SK-N-SH (cell line): ENCODE measurements around the gene SLCO4A1. TPM values are rescaled to one million over a fixed set of nuclear protein-coding genes. Genes with fewer than 3 reads are reported as not detected.

Experiments used
- CTCF ChIA-PET: fragments of 300-600, 350-600 bp; formaldehyde crosslinking; extraction: SDS; loops from one replicate; lab custom pipeline; 2021; lab: Yijun Ruan, JAX
- POLR2A ChIA-PET: fragments of 350-600 bp; sonication (Branson Sonifier 250); formaldehyde crosslinking; extraction: SDS; loops from one replicate; lab custom pipeline; 2020; ENCODE audit warnings: antibody characterized with exemption, inconsistent platforms; lab: Yijun Ruan, JAX
- DNase-seq: peaks from one replicate; pipeline ENCODE4 v3.0.0; 2012
- H2AFZ ChIP-seq: fragments of 200-600 bp; sonication (generic); 2 replicates; pipeline ENCODE4 v1.8.1; 2016; ENCODE audit warnings: antibody characterized with exemption, mild to moderate bottlenecking, low read depth
- H3F3A ChIP-seq: fragments of 200-600 bp; sonication (generic); replicated peaks from 2 replicates; pipeline ENCODE3; 2016; ENCODE audit warnings: antibody characterized with exemption, mild to moderate bottlenecking; ENCODE audit not compliant: insufficient read depth
- H3K27ac ChIP-seq, 2 experiments: fragments of 200-500 bp in 1 of 2; fragments of 200-600 bp in 1 of 2; sonication (Bioruptor generic) in 1 of 2; sonication (generic), shearing (Covaris generic) in 1 of 2; 2 replicates each; pipeline versions ENCODE4 v1.5.1 to v1.6.1; 2014 to 2016; ENCODE audit warnings: low read depth in 2 of 2, inconsistent platforms in 1 of 2, low read length in 1 of 2, mild to moderate bottlenecking in 1 of 2, mixed read lengths in 1 of 2
- H3K27me3 ChIP-seq: fragments of 200-600 bp; sonication (generic), shearing (Covaris generic); 2 replicates; pipeline ENCODE4 v1.6.1; 2016; ENCODE audit warnings: mixed run types; ENCODE audit not compliant: insufficient read depth
- H3K36me3 ChIP-seq, 2 experiments: fragments of 200-500 bp in 1 of 2; fragments of 200-600 bp in 1 of 2; sonication (Bioruptor generic) in 1 of 2; sonication (generic) in 1 of 2; replicated peaks in 1 of 2; 2 replicates each; pipeline versions ENCODE3 to v1.5.1; 2014 to 2016; ENCODE audit warnings: low read length in 1 of 2, mild to moderate bottlenecking in 1 of 2; ENCODE audit not compliant: insufficient read depth in 2 of 2, control insufficient read depth in 1 of 2
- H3K4me1 ChIP-seq, 2 experiments: fragments of 200-500 bp in 1 of 2; fragments of 200-600 bp in 1 of 2; sonication (Bioruptor generic) in 1 of 2; sonication (generic), shearing (Covaris generic) in 1 of 2; 2 replicates each; pipeline versions ENCODE4 v1.5.1 to v1.6.1; 2014 to 2016; ENCODE audit warnings: low read depth in 1 of 2, low read length in 1 of 2, mixed run types in 1 of 2; ENCODE audit not compliant: insufficient read depth in 2 of 2, control insufficient read depth in 1 of 2
- H3K4me2 ChIP-seq: fragments of 200-600 bp; sonication (generic), shearing (Covaris generic); 2 replicates; pipeline ENCODE4 v1.6.1; 2017; ENCODE audit warnings: mixed run types
- H3K4me3 ChIP-seq, 2 experiments: fragments of 200-500 bp in 1 of 2; fragments of 200-600 bp in 1 of 2; sonication (Bioruptor generic) in 1 of 2; sonication (generic), shearing (Covaris generic) in 1 of 2; 2 replicates each; pipeline versions ENCODE4 v1.5.1 to v1.8.1; 2014 to 2016; ENCODE audit warnings: low read depth in 2 of 2, inconsistent platforms in 1 of 2, low read length in 1 of 2, mild to moderate bottlenecking in 1 of 2, mixed read lengths in 1 of 2, moderate library complexity in 1 of 2
- H3K79me2 ChIP-seq: fragments of 200-600 bp; sonication (generic); 2 replicates; pipeline ENCODE4 v1.8.1; 2017; ENCODE audit warnings: mild to moderate bottlenecking; ENCODE audit not compliant: insufficient read depth
- H3K9ac ChIP-seq: fragments of 200-600 bp; sonication (generic); 2 replicates; pipeline ENCODE4 v1.6.1; 2017; ENCODE audit warnings: mixed run types
- H3K9me2 ChIP-seq: fragments of 200-600 bp; sonication (generic); 2 replicates; pipeline ENCODE4 v1.6.1; 2017; ENCODE audit warnings: mixed run types
- H3K9me3 ChIP-seq: fragments of 200-600 bp; sonication (generic); 2 replicates; pipeline ENCODE4 v1.6.1; 2017; ENCODE audit warnings: mixed run types, mild to moderate bottlenecking, moderate library complexity
- H4K20me1 ChIP-seq: fragments of 200-600 bp; sonication (generic); 2 replicates; pipeline ENCODE4 v1.6.1; 2017; ENCODE audit warnings: mild to moderate bottlenecking, mixed run types; ENCODE audit not compliant: insufficient read depth
- ELF1 ChIP-seq: IDR thresholded peaks from 2 replicates; pipeline ENCODE4 v1.4.0; 2012
- EZH2phosphoT487 ChIP-seq: fragments of 200-600 bp; sonication (generic); IDR thresholded peaks from 2 replicates; pipeline ENCODE4 v1.6.1; 2017; ENCODE audit warnings: low read depth, mixed run types, mild to moderate bottlenecking, antibody characterized with exemption, moderate library complexity, borderline replicate concordance
- FOSL2 ChIP-seq: IDR thresholded peaks from 2 replicates; pipeline ENCODE4 v1.4.0; 2012; ENCODE audit warnings: low read depth, mild to moderate bottlenecking, moderate library complexity, borderline replicate concordance
- FOXJ3 ChIP-seq: sonication (generic); formaldehyde crosslinking; IDR thresholded peaks from 2 replicates; pipeline ENCODE4 v1.5.1; 2020; ENCODE audit warnings: mild to moderate bottlenecking, missing genetic modification reagents
- FOXM1 ChIP-seq: IDR thresholded peaks from 2 replicates; pipeline ENCODE4 v1.4.0; 2012; ENCODE audit warnings: low read depth, mild to moderate bottlenecking
- MEF2A ChIP-seq: IDR thresholded peaks from 2 replicates; pipeline ENCODE4 v1.4.0; 2012; ENCODE audit warnings: low read depth, borderline replicate concordance
- MXI1 ChIP-seq: IDR thresholded peaks from 2 replicates; pipeline ENCODE4 v1.6.1; 2012; ENCODE audit warnings: mild to moderate bottlenecking, low read depth, low read length, improper control_type of control experiment
- NFIC ChIP-seq: IDR thresholded peaks from 2 replicates; pipeline ENCODE4 v1.4.0; 2012; ENCODE audit warnings: borderline replicate concordance
- RAD21 ChIP-seq: IDR thresholded peaks from 2 replicates; pipeline ENCODE4 v1.6.1; 2012; ENCODE audit warnings: mild to moderate bottlenecking, low read length
- RXRA ChIP-seq: IDR thresholded peaks from 2 replicates; pipeline ENCODE4 v1.4.0; 2012; ENCODE audit warnings: low read depth, mild to moderate bottlenecking, borderline replicate concordance
- TCF12 ChIP-seq: IDR thresholded peaks from 2 replicates; pipeline ENCODE4 v1.4.0; 2012
- TEAD4 ChIP-seq: IDR thresholded peaks from 2 replicates; pipeline ENCODE4 v1.4.0; 2012; ENCODE audit warnings: mild to moderate bottlenecking, borderline replicate concordance; ENCODE audit not compliant: insufficient read depth
- USF1 ChIP-seq: IDR thresholded peaks from 2 replicates; pipeline ENCODE4 v1.4.0; 2012; ENCODE audit warnings: low read depth, borderline replicate concordance
- USF2 ChIP-seq: fragments of 150-350 bp; IDR thresholded peaks from 2 replicates; pipeline ENCODE4 v1.6.1; 2017; ENCODE audit warnings: antibody characterized with exemption, low read length, low read depth, borderline replicate concordance
- YY1 ChIP-seq: IDR thresholded peaks from 2 replicates; pipeline ENCODE4 v1.4.0; 2012; ENCODE audit warnings: low read depth, mild to moderate bottlenecking
- WGBS: methylation state at CpG from one replicate; pipeline ENCODE4 v1.1.6; 2017; ENCODE audit warnings: low lambda C conversion rate; 5-methylcytosine and 5-hydroxymethylcytosine counted together
- polyA plus RNA-seq, 3 experiments: library from polyadenylated mRNA; depleted of rRNA; stranded (reverse); fragments of >200 nt; gene quantifications; 2 replicates each; pipeline ENCODE4 v1.2.3, GENCODE V29; 2012
- TF ChIP-seq, protein P1 (sequence below): fragments of 200-600 bp; sonication (generic); IDR thresholded peaks from 2 replicates; pipeline ENCODE4 v1.6.1; 2017; ENCODE audit warnings: antibody characterized with exemption, mild to moderate bottlenecking, moderate library complexity
- TF ChIP-seq, protein P2 (sequence below): IDR thresholded peaks from 2 replicates; pipeline ENCODE4 v1.6.1; 2012; ENCODE audit warnings: mild to moderate bottlenecking, low read depth, low read length, moderate library complexity

Gene SLCO4A1
- polyA plus RNA-seq, 1 of the 3 experiments (the other 2 are of a cell fraction): 0.33 TPM

- H2AFZ ChIP-seq: no peak overlapping the region
- TF ChIP-seq USF2 (no peak), FOXM1 (no peak), EZH2phosphoT487 (no peak), TCF12 (no peak), YY1 (no peak), NFIC (no peak), RAD21 (no peak), USF1 (no peak), TEAD4 (no peak), FOXJ3 (CRISPR knock-in tag) (no peak)
- TF ChIP-seq, protein P1, sequence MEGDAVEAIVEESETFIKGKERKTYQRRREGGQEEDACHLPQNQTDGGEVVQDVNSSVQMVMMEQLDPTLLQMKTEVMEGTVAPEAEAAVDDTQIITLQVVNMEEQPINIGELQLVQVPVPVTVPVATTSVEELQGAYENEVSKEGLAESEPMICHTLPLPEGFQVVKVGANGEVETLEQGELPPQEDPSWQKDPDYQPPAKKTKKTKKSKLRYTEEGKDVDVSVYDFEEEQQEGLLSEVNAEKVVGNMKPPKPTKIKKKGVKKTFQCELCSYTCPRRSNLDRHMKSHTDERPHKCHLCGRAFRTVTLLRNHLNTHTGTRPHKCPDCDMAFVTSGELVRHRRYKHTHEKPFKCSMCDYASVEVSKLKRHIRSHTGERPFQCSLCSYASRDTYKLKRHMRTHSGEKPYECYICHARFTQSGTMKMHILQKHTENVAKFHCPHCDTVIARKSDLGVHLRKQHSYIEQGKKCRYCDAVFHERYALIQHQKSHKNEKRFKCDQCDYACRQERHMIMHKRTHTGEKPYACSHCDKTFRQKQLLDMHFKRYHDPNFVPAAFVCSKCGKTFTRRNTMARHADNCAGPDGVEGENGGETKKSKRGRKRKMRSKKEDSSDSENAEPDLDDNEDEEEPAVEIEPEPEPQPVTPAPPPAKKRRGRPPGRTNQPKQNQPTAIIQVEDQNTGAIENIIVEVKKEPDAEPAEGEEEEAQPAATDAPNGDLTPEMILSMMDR: no peak
- no peaks in the 10 kb centered on the region for H3K79me2 ChIP-seq
- H3K4me1 ChIP-seq: peaks cover 0 to 3% of the 10 kb centered on the region in 2 experiments; a peak in 1 of 4 replicates
- H3K9me2 ChIP-seq: no peaks in the 10 kb centered on the region
- no peak overlapping the region for H3K27ac ChIP-seq
- no peaks in the 10 kb centered on the region for H3K36me3 ChIP-seq
- no peaks in the 10 kb centered on the region for H4K20me1 ChIP-seq
- no peak overlapping the region for H3K9ac ChIP-seq
- DNase-seq: no peak
- H3K4me2 ChIP-seq: no peak overlapping the region
- WGBS: 69% methylated on average over 11 of the region's 11 CpGs
- H3K9me3 ChIP-seq: no peaks in the 10 kb centered on the region
- ChIA-PET POLR2A (no interaction called here), CTCF (interaction anchor here (1.4 to 3.4 kb wide), 2 partner anchors 111 to 128 kb away, joined by 3 to 24 read pairs; no protein-coding TSS in a partner anchor)
- no peaks in the 10 kb centered on the region for H3K27me3 ChIP-seq
- H3K4me3 ChIP-seq: no peak overlapping the region
- no peaks in the 10 kb centered on the region for H3F3A ChIP-seq
Measured at GRCh38 chr20:62679978-62680589, 37.8 kb downstream of the SLCO4A1 start.

DNA sequence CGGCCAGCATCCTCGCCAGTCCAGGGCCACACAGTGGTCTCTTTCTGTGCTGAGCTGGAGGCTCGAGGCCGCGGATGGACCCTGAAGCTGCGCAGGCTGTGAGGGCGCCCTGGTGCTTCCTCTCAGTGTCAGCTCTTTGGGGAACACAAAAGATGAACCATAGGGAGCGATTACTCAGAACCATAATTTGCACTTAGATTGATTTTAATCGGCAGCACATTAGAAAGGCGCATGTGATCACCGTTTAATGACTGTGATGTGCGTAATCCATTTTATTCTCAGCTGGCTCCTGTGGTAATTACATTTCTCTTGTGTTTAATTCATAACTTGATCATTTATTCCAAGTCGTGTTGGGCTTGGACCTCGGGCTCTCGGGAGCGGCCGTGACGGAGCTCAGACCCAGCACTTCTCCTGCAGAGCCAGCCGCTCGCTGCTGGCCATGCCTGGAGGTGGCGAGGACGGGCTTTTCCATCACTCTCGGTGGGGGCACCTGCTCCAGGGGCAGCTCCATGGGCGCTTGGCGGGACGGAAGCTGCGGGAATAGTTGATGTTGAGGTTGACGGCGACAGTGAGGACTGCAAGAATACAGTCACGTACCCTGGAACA lies 40.7 kb downstream of the SLCO4A1 start:
- no peak overlapping the region for H3K9ac ChIP-seq
- POLR2A ChIA-PET: no interaction called here
- no peak overlapping the region for H3K4me3 ChIP-seq
- no peaks in the 10 kb centered on the region for H3K9me2 ChIP-seq
- no peak for DNase-seq
- 64% methylated on average over 29 of the region's 30 CpGs for WGBS
- CTCF ChIA-PET: interaction anchor here (0.6 to 1.0 kb wide), 3 partner anchors 12 to 108 kb away, joined by 3 read pairs; no protein-coding TSS in a partner anchor
- H3K27ac ChIP-seq: no peak overlapping the region
- no peak for TF ChIP-seq FOXJ3 (CRISPR knock-in tag)
- no peak for TF ChIP-seq USF2
- no peak for TF ChIP-seq ELF1
- TF ChIP-seq RXRA: no peak
- no peak for TF ChIP-seq MXI1
- no peak for TF ChIP-seq FOSL2
- TF ChIP-seq MEF2A: no peak
- no peak for TF ChIP-seq RAD21
- TF ChIP-seq, protein P2, sequence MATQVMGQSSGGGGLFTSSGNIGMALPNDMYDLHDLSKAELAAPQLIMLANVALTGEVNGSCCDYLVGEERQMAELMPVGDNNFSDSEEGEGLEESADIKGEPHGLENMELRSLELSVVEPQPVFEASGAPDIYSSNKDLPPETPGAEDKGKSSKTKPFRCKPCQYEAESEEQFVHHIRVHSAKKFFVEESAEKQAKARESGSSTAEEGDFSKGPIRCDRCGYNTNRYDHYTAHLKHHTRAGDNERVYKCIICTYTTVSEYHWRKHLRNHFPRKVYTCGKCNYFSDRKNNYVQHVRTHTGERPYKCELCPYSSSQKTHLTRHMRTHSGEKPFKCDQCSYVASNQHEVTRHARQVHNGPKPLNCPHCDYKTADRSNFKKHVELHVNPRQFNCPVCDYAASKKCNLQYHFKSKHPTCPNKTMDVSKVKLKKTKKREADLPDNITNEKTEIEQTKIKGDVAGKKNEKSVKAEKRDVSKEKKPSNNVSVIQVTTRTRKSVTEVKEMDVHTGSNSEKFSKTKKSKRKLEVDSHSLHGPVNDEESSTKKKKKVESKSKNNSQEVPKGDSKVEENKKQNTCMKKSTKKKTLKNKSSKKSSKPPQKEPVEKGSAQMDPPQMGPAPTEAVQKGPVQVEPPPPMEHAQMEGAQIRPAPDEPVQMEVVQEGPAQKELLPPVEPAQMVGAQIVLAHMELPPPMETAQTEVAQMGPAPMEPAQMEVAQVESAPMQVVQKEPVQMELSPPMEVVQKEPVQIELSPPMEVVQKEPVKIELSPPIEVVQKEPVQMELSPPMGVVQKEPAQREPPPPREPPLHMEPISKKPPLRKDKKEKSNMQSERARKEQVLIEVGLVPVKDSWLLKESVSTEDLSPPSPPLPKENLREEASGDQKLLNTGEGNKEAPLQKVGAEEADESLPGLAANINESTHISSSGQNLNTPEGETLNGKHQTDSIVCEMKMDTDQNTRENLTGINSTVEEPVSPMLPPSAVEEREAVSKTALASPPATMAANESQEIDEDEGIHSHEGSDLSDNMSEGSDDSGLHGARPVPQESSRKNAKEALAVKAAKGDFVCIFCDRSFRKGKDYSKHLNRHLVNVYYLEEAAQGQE: no peak
- H4K20me1 ChIP-seq: no peaks in the 10 kb centered on the region
- no peaks in the 10 kb centered on the region for H3F3A ChIP-seq
- H3K36me3 ChIP-seq: no peaks in the 10 kb centered on the region
- H2AFZ ChIP-seq: no peak overlapping the region
- H3K4me2 ChIP-seq: no peak overlapping the region
- peaks cover 0 to 4% of the 10 kb centered on the region in 2 experiments; a peak in 1 of 4 replicates for H3K4me1 ChIP-seq
- H3K79me2 ChIP-seq: no peaks in the 10 kb centered on the region
- no peaks in the 10 kb centered on the region for H3K27me3 ChIP-seq
- H3K9me3 ChIP-seq: no peaks in the 10 kb centered on the region
